Tibial artery (tissue), 4 donors: ENCODE measurements around the gene AHSP.
"Not testable (repeated sequence)": the region's sequence is repeated elsewhere in the genome, so short reads cannot be mapped to it uniquely, and the experiment has no call there.

Source experiments
- DNase-seq, 2 donors: peaks; one replicate each; pipeline ENCODE4 v3.0.0-alpha.2; 2019
- H3K27ac ChIP-seq, 2 donors: fragments of 200-600 bp; sonication (generic) in 1 of 2; 1 replicate in 1 of 2; 2 replicates in 1 of 2; pipeline ENCODE4 v1.5.1; 2018 to 2019; ENCODE audit warnings: mild to moderate bottlenecking in 1 of 2
- H3K27me3 ChIP-seq, 2 donors: fragments of 200-600 bp; sonication (generic) in 1 of 2; one replicate each; pipeline versions ENCODE4 v1.5.1 to v1.6.0; 2016 to 2019
- H3K36me3 ChIP-seq, 3 donors: fragments of 200-600 bp; sonication (generic) in 2 of 3; one replicate each; pipeline ENCODE4 v1.5.1; 2016 to 2019; ENCODE audit warnings: mild to moderate bottlenecking in 2 of 3
- H3K4me1 ChIP-seq, 4 donors: fragments of 200-600 bp; sonication (generic) in 2 of 4; 1 replicate in 3 of 4; 2 replicates in 1 of 4; pipeline ENCODE4 v1.5.1; 2016 to 2019
- H3K4me3 ChIP-seq, 2 donors: fragments of 200-600 bp; sonication (generic) in 1 of 2; 1 replicate in 1 of 2; 2 replicates in 1 of 2; pipeline ENCODE4 v1.5.1; 2018 to 2019; ENCODE audit warnings: mild to moderate bottlenecking in 2 of 2
- H3K9me3 ChIP-seq, 3 donors: fragments of 200-600 bp; sonication (generic) in 1 of 3; one replicate each; pipeline ENCODE4 v1.5.1; 2016 to 2019
- CTCF ChIP-seq, 2 experiments: fragments of 200-600 bp in 1 of 2; fragments of 450-650 bp in 1 of 2; IDR thresholded peaks; one replicate each; pipeline ENCODE4 v1.5.1; 2017 to 2019; ENCODE audit warnings: antibody characterized with exemption in 2 of 2, mild to moderate bottlenecking in 1 of 2, moderate library complexity in 1 of 2
- intact Hi-C: fragments of 100-400 bp; cut with DNase I; formaldehyde crosslinking; loops from one replicate; pipeline ENCODE4 v1.15.0; 2023; ENCODE audit warnings: low total_unique reads

Gene AHSP

GRCh38 chr16:31502981-31503380 lies 24.7 kb upstream of the AHSP start:
- H3K9me3 ChIP-seq, result no peaks in the 10 kb centered on the region
- H3K4me3 ChIP-seq, result no peak overlapping the region
- TF ChIP-seq CTCF (IDR thresholded peaks at IDR 0.05), result no peak
- no peaks in the 10 kb centered on the region for H3K27me3 ChIP-seq
- DNase-seq, result no peak
- peaks cover 16 to 38% (median 17%) of the 10 kb centered on the region in 3 donors for H3K36me3 ChIP-seq
- intact Hi-C loops, result loop anchor here (10.0 kb wide), 1 partner anchor 318 kb away; the partner anchor contains the start of gene FUS
- H3K4me1 ChIP-seq, result peaks cover 0 to 28% (median 16%) of the 10 kb centered on the region in 4 donors
- H3K27ac ChIP-seq, result no peak overlapping the region

GRCh38 chr16:31503555-31503954 lies 24.1 kb upstream of the AHSP start:
- Histone ChIP-seq H3K36me3 (peaks cover 11 to 33% (median 12%) of the 10 kb centered on the region in 3 donors), H3K4me1 (peaks cover 0 to 28% (median 16%) of the 10 kb centered on the region in 4 donors)
- not testable (repeated sequence) for DNase-seq, H3K9me3 ChIP-seq, H3K4me3 ChIP-seq, H3K27me3 ChIP-seq, H3K27ac ChIP-seq
- intact Hi-C loops, result loop anchor here (10.0 kb wide), 1 partner anchor 319 kb away; the partner anchor contains the start of gene FUS

- no peaks in the 10 kb centered on the region for H3K9me3 ChIP-seq
- H3K4me3 ChIP-seq, result no peak overlapping the region
- intact Hi-C loops, result loop anchor here (10.0 kb wide), 1 partner anchor 319 kb away; the partner anchor contains the start of gene FUS
- no peak for TF ChIP-seq CTCF (IDR thresholded peaks at IDR 0.05)
- DNase-seq, result no peak
- H3K27me3 ChIP-seq, result no peaks in the 10 kb centered on the region
- no peak overlapping the region for H3K27ac ChIP-seq
- H3K36me3 ChIP-seq, result peaks cover 5 to 26% (median 6%) of the 10 kb centered on the region in 3 donors
- H3K4me1 ChIP-seq, result peaks cover 0 to 31% (median 16%) of the 10 kb centered on the region in 4 donors
These were observed 23.5 kb upstream of the AHSP start for GRCh38 chr16:31504159-31504558.

- H3K9me3 ChIP-seq, result no peaks in the 10 kb centered on the region
- no peak overlapping the region for H3K4me3 ChIP-seq
- peaks cover 0 to 13% (median 0%) of the 10 kb centered on the region in 3 donors for H3K36me3 ChIP-seq
- DNase-seq, result no peak
- H3K27ac ChIP-seq, result no peak overlapping the region
- peaks cover 0 to 39% (median 18%) of the 10 kb centered on the region in 4 donors for H3K4me1 ChIP-seq
- no peak for TF ChIP-seq CTCF (IDR thresholded peaks at IDR 0.05)
- H3K27me3 ChIP-seq, result no peaks in the 10 kb centered on the region
- intact Hi-C loops, result loop anchor here (10.0 kb wide), 1 partner anchor 321 kb away; the partner anchor contains the start of gene FUS
These were observed 22.2 kb upstream of the AHSP start for GRCh38 chr16:31505483-31505882.

- peak overlapping the region; percentile 80 to 94 for H3K4me3 ChIP-seq
- H3K36me3 ChIP-seq, result peaks cover 0 to 11% (median 0%) of the 10 kb centered on the region in 3 donors
- H3K9me3 ChIP-seq, result no peaks in the 10 kb centered on the region
- no peak for DNase-seq
- H3K27ac ChIP-seq, result peak overlapping the region; percentile 89 to 92
- no peaks in the 10 kb centered on the region for H3K27me3 ChIP-seq
- TF ChIP-seq CTCF (IDR thresholded peaks at IDR 0.05), result no peak
- intact Hi-C loops, result loop anchor here (10.0 kb wide), 1 partner anchor 323 kb away; the partner anchor contains the start of gene FUS
- peaks cover 0 to 34% (median 17%) of the 10 kb centered on the region in 4 donors for H3K4me1 ChIP-seq
These were observed 20.1 kb upstream of the AHSP start for GRCh38 chr16:31507617-31507928.

- Histone ChIP-seq H3K36me3 (peaks cover 0 to 11% (median 0%) of the 10 kb centered on the region in 3 donors), H3K27me3 (no peaks in the 10 kb centered on the region), H3K4me3 (peak within 1 kb of the TSS; percentile 80 to 94), H3K27ac (peak within 1 kb of the TSS; percentile 89 to 92), H3K4me1 (peaks cover 0 to 29% (median 15%) of the 10 kb centered on the region in 4 donors), H3K9me3 (no peaks in the 10 kb centered on the region)
- no peak for TF ChIP-seq CTCF (IDR thresholded peaks at IDR 0.05)
- intact Hi-C loops, result loop anchor here (10.0 kb wide), 1 partner anchor 323 kb away; the partner anchor contains the start of gene FUS
- peak; percentile 91 to 94 for DNase-seq
These were observed 19.6 kb upstream of the AHSP start, which contains the start of gene RUSF1 for GRCh38 chr16:31507929-31508705. RUSF1 (minus strand) TSS chr16:31508391; CDS start chr16:31508373, 18 bp downstream.
